HG02798 (cell line): ENCODE results near the gene AGRN.
"Not testable (repeated sequence)": the region's sequence is repeated elsewhere in the genome, so short reads cannot be mapped to it uniquely, and the experiment has no call there.

Experiments
- ATAC-seq: cut with Tn5 transposase; IDR thresholded peaks from one replicate; pipeline ENCODE4 v1.9.1; 2021; ENCODE audit warnings: mild to moderate bottlenecking; ENCODE audit not compliant: unreplicated experiment, poor library complexity

The AGRN gene

GRCh38 chr1:1088029-1088800 lies 68.3 kb downstream of the AGRN start:
- ATAC-seq = no peak

- no peak for ATAC-seq
These were observed 69.1 kb downstream of the AGRN start for GRCh38 chr1:1088801-1089680.

DNA sequence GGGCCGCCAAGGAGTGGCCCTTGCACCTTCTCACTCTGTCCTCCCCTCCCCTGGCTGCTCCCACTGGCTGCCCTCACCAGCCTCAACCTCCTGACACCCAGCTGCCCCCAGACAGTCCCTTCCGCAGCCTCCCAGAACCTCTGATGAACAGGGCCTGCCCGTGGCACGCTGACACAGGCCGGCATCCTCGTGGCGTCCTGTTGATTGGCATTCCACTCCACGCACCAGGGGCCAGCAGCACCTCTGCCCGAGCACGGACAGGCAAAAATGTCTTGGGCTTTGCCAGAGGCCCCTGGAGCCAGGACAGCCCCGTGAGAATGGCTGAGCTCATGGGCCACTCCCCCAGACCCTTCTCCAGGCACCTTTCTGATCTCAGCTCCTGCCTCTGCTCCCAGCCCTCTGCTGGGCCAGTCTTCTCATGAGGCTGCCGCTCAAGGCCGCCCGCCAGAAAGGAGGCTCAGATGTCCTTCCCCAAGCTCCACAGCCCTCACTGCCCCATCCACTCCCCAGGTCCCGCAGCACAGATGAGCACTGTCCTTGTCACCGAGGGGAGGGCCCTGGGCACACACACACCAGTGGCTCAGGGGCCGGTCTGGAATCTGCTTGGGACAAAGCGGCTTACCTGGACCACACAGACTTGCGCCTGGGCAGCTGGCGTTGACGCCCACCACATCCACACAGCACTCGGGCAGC lies 70.0 kb downstream of the AGRN start:
- no peak for ATAC-seq

DNA sequence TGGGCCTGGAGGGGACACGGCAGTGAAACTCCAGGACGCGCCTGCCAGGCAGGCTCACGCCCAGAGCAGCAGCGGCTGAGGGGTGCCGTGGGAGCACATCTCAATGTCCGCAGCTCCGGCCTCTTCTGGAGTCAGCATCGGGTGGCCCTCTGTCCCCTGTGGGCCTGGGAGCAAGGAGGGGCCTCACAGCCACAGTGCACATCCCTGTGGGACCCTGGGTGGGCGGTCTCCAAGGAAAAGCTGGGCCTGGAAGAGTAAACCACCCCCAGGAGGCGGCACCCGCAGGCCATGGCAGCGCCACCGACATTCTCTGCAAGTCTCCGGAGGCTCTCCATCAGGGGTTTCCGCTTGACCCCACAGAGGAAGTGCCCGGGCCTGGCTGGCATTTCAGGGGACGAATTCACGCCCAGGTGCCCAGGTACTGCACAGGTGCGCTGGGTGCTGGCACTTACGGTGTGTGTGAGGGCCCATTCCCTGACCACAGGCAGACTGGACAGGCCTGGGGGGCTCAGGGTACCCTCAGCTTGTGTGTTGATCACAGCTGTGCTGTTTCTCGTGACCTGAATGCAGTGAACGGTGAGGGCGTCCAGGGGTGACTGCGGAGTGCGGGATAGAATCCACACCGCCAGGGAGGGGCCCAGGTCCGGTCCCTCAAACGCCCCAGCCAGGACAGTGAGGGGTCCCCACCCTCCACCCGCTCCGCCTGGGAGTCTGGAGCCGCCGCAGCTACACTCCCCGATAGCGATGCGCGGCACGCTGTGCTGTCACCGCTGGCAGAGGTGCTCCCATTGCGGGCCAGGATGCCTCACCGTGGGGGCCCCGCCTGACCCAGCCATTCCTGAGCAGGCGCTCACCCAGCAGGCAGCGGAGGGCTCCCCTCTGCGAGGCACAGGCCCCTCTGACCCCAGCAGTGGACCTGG lies 70.8 kb downstream of the AGRN start:
- ATAC-seq = no peak

DNA sequence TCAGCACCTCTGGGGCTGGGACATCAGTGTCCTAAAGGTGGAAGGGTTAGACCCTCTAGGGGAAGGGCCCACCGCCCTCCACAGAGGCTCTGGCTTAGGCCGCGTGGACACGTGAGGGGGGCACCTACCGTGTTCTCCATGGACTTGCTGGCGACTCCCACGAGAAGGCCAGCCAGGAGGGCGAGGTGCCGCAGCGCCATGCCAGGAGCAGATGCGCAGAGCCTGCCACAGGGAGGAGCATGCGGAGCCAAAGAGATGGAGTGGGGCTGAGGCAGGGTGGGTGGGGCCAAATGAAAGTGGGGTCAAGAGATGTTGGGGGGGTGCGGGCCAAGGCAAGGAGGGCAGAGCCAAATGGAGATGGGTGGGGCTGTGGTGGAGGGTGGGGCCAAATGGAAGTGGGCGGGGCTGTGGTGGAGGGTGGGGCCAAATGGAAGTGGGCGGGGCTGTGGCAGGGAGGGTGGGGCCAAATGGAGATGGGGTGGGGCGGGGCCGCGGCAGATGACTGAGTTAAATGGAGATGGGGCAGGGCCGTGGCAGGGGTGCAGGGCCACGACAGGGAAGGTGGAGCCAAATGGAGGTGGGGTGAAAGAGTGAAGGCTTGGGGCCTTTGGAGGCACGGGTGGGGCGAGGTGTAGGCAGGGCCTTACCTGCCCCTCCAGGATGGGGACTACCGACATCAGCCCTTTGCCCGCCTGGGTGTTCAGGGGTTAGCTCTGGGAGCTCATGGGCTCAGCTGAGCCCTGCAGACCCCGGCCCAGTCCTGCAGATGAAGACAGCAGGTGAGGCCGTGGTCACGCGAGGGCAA lies 71.6 kb downstream of the AGRN start:
- no peak for ATAC-seq

DNA sequence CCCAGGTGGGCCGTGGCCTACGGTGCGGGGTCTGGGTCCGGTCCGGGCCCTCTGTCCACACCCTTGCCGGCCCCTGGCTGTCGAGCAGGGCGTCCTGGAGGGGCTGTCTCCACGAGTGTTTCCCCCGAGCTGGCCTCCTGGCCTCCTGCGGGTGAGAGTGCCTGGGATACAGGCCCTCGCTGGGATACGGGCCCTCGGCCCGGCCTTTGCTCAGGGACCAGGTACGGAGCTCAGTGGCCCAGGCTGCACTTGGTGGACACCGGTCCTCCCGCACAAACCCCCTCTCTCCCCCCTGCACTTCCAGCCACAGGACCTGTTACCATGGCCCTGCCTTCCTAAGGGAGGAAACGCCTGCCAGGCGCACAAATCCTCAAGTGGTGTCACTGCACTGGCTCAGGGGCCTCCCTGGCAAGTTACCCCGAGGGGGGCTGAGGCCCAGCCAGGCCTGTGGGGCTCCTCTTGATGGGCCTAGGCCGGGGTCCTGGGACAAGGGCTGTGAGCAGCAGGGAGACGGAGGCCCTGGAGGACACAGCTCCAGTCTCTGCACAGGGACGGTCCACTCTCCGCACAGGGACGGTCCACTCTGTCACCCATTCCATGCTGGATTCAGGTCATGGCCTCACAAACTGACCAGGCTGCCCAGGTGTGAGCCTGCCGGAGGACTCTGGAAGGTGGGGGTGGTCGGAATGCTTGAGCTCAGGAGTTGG lies 72.4 kb downstream of the AGRN start:
- no peak for ATAC-seq

GRCh38 chr1:1092894-1093609 lies 73.1 kb downstream of the AGRN start:
- ATAC-seq = no peak

DNA sequence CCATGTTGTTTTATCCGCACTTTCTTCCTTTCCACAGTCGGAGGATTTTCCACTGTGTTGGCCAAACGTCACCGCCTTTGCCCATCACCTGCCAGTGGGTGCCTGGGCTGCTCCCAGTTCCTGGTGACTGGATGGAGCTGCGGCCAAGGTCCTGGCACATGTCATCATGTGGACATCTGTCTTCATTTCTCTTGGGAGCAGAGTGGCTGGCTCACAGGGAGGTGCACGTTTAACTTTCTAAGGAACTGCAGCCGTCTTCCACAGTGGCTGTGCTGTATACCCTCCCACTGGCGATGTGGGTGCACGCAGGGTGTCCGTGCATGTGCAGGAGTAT lies 73.7 kb downstream of the AGRN start:
- ATAC-seq = no peak

GRCh38 chr1:1094981-1095380 lies 75.1 kb downstream of the AGRN start:
- no peak for ATAC-seq

DNA sequence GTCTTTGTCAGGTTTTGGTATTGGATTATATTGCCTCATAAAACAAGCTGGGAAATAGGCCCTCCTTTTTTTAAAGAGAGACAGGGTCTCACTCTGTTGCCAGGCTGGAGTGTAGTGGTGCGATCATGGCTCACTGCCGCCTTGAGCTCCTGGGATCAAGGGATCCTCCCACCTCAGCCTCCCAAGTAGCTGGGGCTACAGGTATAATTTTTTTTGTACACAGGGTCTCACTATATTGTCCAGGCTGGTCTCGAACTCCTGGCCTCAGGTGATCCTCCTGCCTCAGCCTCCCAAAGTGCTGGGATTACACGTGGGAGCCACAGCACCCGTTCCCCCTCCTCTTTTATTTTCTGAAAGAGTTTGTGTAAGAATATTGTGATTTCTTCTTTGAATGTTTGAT lies 76.2 kb downstream of the AGRN start:
- not testable (repeated sequence) for ATAC-seq

DNA sequence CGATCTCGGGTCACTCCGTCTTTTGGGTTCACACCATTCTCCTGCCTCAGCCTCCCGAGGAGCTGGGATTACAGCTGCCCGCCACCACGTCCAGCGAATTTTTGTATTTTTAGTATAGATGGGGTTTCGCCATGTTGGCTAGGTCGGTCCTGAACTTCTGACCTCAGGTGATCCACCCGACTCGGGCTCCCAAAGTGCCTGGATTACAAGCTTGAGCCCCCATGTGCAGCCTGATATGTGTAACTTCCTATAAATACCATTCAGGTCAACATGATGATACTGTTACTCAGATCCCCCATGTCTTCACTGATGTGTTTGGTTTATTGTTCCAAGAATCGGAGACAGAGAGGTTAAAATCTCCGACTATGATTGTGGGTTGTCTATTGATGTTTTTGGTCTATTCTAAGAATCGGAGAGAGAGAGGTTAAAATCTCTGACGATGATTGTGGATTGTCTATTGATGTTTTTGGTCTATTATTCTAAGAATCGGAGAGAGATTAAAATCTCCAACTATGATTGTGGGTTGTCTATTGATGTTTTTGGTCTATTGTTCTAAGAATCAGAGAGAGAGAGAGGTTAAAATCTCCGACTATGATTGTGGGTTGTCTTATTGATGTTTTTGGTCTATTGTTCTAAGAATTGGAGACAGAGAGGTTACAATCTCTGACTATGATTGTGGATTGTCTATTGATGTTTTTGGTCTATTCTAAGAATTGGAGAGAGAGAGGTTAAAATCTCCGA lies 78.9 kb downstream of the AGRN start:
- ATAC-seq = no peak

GRCh38 chr1:1099506-1100183 lies 79.7 kb downstream of the AGRN start:
- no peak for ATAC-seq

DNA sequence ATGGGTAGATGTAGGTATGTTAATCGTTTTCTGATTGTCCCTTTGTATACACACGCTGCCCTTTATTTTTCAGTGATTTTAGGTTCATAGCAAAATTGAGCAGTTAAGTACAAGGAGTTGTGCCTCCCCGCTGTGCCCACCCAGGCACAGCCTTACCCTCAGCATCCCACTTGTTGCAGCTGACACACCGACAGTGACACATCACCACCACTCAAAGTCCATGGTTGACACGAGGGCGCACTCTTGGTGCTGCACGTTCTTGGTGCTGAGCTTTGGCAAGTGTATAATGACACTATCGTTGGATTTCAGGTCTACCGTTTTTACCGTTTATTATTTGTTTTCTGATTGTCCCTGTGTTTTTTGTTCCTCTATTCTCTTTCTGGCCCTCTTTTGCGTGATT lies 80.4 kb downstream of the AGRN start:
- no peak for ATAC-seq

- ATAC-seq = no peak
These were observed 81.6 kb downstream of the AGRN start for GRCh38 chr1:1101503-1101902.

- ATAC-seq = not testable (repeated sequence)
These were observed 84.2 kb downstream of the AGRN start for GRCh38 chr1:1104152-1104551.
